NCI-H1105 treated with DMSO at 0.1 percent for 48 hours (cell line): ENCODE results near the gene HCFC1.

Experiments used
- DNase-seq: peaks from one replicate; lab custom pipeline; 2025; lab: John Stamatoyannopoulos, UW

HCFC1 gene

DNA sequence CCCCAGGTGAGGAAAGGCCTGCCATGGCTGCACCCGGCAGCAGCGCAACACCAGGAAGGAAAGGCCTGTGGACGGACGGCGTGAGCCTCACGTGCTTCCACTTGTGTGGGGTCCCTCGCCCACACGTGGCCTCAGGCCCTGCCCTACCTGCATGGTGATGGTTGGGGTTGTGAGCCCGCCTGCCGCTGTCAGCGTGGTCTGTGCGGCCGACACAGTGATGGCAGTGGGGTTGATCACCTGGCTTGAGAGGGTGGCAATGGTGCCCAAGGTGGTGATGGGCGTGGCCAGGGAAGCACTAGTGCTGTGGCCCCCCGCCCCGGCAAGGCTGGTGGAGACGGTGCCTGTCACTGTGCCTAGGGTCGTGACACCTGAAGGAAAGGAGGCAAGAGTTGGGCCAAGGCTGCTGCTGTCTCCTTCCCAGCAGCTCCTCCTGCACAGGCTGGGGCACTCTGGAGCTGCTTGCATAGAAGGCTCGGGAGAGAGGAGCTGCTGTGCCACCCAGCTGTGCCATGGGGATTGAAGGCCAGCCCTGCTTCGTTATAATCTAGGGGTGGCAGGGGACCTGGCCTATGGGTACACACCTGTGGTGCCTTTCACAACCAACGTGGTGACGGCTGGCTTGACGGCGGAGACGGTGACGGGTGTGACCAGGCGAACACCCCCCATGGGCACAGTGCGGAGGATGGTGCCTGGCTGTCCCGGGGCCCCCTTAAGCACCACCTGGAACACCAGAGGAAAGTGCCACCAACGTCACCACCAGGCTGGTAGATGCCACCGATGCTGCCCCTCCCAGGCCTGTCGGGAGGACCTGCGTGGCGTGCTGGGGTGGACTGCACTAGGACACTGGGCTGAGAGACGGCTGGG lies 15.3 kb downstream of the HCFC1 start:
- no peak for DNase-seq

DNA sequence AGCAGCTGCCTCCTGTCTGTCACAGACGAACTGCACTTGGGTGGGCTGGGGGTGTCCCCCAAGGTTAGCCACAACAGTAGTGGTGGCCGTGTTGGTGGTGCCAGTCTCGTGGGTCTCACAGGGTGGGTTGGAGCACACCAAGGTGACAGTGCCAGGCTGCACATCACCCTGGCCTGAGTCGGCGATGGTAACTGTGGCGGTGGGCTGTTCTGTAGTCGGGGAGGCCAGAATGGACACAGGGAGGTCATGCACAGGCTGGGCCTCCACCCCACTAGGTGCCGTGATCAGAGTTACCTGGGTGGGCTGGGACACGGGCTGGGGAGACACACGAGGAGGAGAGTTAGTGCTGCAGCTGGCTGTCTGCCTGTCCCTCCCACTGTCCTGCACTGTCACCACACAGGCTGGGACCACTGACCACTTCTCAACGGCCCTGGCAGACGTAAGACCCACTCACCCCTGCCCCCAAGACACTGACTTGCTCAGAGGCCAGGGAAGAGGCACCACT lies 16.3 kb downstream of the HCFC1 start:
- DNase-seq: no peak

DNA sequence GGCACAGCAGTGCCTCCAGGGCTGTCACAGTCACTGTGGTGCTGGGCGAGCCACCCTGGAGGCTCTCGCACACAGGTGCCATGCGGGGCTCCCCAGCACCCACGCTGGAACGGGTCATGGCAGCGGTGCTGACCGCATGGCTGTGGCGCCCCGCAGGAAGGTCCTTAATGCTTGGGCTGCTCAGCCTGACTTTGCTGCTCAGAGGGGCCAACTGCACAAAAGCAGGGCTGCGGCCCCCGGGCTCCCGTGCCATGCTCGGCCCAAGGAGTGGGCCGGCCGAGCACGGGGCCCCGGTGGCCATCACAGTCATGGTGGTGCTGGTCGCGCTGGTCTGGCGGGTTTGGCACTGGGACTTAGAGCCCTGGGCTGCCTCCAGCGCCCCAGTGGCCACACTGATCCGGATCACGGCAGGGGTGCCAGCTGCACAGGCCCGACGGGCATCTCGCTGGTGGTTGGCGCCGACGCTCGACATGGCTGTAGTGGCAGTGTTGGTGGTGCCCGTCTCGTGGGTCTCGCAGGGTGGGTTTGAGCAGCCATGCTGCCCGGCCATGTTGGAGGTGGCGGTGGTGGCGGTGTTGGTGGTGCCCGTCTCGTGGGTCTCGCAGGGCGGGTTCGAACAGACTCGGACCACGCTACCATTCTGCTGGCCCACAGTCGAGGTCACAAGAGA lies 16.9 kb downstream of the HCFC1 start:
- DNase-seq: no peak

DNA sequence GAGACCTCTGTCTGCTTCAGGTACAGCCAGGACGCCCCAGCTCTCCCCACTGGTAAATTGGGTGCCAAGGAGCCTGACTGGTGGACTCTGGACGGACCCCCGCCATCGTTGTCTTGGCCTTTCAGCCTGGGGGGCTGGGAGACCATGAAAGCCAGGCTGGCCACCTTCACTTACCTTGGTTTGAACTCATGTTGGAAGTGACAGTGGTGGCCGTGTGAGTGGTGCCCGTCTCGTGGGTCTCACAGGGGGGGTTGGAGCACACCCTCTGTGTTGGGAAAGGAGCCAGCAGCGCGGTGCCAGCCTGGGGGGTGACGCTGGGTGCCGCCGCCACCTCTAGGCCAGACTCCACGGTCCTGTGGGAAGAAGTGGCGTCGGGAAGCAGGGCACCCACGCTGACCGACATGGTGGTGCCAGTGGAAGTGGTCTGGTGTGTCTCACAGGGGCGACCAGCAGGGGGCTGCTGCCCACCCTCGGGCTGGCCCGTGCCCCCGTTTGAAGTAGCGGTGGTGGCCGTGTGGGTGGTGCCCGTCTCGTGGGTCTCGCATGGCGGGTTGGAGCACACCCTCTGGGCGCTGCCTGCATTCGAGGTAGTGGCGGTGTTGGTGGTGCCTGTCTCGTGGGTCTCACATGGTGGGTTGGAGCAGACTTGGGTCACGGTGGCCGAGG lies 17.6 kb downstream of the HCFC1 start:
- DNase-seq: no peak

DNA sequence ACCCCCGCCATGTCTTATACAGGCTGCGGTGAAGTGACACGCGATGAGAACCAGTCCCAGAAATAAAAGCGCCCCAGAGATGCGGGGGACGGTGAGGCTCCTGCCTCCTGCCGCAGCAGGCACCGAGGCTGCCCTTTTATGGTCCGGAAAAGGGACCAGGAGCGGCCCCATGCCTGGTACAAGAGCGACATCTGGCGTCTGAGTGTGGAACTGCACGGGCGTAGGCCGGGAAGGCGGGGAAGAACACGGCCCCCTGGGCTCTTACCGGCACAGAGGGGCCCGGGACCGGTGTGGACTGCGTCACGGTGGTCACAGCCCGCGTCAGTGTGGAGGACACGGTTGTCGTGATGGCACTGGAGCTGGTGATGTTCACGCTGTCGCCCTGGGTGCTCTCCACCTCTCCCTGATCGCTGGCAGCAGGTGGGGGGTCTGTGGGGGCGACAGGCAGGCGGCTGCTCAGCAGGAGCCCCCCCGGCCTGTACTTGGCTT lies 18.2 kb downstream of the HCFC1 start:
- DNase-seq: peak; percentile 53

DNA sequence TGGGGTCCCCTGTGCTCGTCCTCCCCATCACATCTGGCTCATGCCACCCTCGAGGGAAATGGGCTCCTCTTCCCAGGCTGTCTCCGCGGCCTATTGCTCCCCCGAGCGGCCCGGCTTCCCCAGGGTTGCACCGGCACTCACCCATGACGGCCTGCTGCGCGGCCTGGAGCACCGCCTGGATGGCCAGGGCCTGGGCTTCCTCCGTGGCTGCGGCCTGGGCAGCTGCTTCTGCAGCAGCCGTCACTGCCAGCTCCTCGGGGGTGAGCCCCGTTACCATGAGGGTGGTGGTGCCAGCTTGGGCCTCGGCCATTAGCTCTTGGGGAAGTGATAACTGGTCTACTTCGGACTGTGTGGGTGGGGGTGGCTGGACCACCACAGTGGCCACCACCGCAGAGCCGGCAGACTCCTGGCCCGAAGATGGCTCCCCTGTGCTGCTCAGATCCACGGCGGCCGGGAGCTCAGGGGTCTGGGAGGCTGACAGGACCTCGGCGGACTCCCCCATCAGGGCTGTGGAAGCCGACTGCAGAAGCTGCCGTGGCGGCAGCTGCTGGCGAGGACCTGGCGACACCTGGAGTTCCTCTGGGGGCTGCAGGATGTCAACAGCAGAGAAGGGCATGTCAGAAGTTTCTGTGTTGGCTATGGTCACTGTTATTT lies 19.1 kb downstream of the HCFC1 start:
- DNase-seq: no peak

DNA sequence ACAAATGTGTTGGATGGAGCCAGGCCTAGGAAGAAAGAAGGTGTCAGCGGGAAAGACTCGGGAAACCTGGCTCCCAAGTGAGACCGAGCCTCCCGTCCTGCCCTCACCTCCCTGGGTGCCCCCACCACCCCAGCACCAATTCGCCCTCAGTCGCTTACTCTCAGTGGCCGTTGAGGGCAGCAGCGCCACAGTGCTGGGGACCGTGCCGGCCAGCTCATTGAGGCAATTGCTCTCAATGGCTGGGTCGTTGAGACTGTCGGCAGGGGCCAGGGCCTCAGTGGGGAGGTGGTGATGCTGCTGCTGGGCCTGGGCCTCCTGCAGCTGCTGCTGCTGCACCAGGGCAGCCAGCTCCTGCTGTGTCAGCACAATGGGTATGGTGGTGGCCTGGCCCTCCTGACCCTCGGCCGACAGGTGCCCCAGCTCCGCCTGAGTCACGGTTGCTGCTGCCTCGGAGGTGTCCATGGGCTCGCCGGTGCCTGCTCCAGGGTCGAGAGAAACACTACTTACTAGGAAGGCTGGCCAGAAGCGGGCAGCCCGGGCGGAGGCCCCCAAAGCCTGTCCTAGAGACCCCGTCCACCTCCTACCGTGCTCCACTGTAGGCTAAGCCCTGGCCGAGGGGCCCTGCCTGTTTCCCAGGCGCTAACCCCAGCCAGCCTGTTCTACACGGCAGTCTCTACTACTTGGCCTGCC lies 19.8 kb downstream of the HCFC1 start:
- no peak for DNase-seq

DNA sequence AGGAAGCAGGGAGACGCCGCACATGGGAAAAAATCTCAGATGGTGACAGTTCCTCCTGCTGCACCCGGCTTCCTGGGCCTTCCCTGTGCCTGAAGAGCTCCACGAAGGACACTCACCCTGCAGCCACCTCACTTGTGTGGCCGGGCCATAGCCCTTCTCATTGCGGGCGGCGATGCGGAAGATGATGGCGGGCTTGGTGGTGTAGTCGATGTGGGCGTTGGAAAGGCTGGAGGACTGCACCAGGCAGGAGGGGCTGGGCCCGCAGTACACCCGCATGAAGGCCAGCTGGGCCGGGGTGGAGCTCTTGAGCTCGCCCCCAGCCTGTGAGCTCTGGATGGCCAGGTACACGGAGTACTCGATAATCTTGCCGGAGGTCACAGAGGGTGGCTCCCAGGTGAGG lies 21.5 kb downstream of the HCFC1 start:
- DNase-seq: no peak

DNA sequence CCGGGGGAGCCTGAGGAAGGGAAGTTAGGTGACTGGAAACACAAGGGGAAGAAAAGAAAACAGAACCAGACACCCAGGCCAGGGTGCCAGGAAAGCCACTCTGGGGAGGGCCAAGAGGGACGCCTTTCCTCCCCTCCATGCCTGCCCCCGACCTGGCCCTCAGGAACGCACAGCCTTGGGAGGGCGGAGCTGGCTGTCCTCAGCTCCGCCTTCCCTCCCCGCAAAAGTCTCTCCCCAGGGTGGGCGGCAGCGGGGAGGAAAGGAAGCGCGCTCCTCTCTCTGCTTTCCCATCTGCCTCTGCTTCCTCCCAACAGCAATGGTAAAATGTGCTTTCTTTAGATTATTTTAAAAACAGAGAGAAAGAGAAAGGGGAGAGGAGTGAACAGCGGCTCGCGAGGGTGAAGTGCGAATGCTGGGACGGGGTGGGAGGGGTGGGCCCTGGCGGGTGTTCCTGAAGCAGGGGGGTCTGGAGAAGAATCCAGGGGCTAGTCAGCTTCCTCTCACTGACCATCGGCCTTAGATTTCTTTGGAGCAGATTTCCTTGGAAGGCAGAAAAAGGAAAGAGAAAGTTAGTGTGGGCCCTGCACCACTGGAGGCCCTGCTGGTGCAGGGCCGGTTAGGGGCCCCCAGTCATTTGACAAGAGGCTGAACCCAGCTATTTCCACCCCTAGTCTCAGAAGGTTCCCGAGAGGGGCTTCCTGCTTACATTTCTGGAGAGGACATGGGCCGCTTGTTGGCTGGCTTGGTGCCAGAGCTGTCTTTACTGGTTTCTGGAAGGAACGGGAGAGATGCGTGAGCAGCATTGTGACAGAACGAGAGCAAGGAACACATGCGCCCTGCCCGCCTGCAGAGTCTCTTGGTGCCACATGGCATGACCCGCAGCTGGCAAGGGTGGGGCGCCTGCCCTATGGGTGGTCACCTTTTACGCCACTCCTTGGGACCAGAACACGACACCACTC lies 22.5 kb downstream of the HCFC1 start:
- DNase-seq: no peak

DNA sequence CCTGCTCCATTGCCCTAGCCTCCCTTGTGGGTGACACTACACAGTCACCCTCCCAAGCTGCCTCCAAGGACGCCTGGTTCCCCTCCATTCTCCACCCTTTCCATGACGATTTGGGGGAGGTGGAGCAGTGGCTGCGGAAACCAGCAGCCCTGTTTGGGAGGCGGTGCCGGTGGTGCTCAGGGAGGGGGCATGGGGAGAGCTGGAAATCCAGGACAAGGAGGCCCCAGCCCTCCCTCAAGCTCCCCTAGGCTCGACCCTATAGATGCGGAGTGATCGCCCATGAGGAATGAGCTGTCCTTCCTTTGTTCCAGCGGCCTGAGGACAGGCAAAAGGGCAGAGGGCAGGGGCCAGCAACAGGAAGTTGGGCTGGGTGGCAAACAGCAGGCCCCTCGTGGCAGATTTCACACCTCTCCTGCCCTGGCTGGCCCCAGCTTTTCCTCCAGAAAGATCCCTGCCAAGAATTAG lies 23.6 kb downstream of the HCFC1 start:
- DNase-seq: no peak

DNA sequence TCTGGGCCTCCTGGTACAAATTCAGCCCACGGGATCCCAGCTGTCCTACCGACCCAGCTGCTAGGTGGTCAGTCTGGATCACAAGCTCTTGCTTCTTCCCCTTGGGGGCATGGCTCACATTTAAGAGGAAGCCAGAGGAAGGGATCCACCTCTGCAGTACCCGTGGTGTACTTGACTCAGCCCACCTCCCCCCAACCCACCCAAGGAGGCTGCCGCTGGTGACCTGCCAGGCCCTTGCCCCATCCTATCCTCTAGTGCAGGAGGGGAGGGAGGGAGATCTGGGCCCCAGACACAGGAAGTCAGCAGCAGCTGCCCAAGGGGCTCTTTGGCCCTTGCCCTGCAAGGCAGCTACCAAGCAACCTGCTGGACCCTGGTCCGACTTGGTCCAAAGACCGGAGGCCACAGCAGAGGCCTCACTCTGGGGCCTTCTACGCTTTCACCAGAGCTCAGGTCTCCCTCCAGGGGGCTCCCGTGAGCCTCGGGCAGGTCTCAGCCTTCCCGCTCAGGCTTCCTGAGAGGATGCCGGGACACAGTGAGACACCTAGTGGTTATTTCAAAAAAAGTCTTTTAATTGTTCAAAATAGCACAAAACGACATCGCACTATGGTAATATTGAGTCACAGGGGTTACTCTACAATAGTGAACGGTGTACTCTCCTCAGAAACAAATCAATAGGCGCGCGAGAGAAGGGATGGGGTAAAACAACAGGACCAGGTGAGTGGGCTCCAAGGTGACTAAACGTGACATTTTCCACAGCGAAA lies 24.4 kb downstream of the HCFC1 start:
- peak; percentile 82 for DNase-seq

DNA sequence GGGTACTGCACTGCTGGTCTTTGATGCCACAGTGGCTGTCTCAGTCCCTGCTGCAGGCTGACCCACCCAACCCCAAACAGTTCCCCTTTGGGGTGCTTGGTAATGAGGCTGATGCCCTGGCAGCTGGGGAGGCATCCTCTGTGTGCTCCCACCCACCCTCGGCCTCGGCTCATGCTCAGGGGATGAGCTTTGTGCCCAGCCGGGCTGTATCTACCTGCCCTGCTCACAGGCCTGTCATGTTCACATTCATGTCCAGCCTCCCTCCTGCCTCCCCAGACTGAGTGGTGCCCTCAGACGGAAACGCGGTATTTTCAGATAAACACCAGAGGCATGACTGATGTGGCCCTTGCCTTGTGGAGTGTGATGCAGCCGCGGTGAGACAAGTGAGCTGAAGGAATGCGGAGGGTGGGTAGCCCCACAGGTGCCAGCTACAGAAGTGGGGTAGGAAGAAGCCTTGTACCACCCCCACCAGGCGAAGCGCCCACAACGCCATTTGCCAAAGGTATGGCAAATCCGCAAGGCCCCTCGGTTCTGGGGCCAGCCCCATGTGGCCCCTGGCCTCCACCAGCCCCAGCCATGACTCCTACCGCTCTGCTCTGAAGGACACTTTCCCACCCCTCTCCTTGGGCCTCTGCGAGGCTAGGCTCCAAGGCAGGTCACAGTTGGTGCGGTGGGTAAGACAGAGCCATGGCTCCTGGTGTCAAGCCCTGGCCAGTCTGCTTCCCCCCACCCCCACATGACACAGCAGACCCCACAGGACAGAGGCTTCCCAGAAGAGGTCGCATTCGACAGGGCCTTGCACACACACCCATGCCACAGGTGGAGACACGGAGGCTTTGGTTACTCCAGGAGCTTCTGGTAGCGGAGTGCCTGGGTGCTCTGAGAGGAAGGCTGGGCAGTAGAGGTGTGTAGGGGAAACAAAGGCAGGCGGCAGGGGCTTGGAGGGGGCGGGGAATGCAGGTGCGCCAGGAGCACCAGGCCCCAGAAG lies 25.4 kb downstream of the HCFC1 start:
- DNase-seq: no peak

DNA sequence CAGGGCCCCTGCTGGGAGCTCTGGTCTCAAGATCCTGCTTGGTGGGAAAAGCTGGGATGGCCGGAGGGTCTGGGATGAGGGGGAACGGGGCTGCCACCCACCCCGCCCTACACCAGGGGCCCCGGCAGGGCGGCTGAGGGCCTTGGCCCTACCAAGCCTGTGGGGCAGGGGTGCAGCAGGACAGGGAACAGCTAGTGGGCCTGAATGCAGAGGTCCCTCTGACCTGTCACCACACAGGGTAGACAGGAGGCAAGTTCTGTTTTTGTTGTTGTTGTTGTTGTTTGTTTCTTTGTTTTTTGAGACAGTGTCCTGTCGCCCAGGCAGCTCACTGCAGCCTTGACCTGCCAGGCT lies 26.8 kb downstream of the HCFC1 start:
- no peak for DNase-seq

DNA sequence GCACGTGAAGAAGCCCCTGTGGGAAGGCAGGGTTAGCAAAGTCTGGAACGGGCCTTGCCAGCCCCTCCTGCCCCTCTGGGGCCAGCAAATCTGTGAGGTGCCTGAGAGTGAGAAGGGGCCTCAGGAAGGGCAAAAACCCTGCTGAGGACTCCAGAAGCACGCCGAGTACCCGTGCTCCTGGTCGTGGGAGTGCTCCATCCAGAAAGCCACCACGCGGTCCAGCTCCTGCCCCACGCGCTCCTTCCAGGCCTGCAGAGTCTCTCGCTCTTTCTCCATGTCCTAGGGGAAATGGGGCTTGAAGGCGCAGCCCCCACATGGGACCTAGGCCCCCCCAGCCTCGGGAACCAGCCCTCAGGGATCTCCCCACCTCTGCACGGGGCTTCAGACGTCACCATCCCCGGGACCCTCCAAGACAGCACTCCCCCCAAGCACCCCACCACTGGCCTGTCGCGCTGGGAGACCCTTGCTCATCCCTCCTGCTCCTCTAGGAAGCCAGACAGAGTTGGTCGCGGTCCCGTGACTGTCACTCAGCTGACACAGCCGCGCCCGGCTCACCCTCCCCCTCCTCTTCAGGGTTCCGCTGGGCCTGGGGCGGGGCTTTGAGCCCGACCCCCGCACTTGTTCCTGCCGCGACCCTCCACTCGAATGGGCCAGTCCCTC lies 27.3 kb downstream of the HCFC1 start, which contains the start of gene RENBP:
Gene RENBP (minus strand): TSS at position 504 of the 660 bp plus-strand sequence. CDS start 33 bp downstream, at position 471.
- DNase-seq: peak; percentile 20

DNA sequence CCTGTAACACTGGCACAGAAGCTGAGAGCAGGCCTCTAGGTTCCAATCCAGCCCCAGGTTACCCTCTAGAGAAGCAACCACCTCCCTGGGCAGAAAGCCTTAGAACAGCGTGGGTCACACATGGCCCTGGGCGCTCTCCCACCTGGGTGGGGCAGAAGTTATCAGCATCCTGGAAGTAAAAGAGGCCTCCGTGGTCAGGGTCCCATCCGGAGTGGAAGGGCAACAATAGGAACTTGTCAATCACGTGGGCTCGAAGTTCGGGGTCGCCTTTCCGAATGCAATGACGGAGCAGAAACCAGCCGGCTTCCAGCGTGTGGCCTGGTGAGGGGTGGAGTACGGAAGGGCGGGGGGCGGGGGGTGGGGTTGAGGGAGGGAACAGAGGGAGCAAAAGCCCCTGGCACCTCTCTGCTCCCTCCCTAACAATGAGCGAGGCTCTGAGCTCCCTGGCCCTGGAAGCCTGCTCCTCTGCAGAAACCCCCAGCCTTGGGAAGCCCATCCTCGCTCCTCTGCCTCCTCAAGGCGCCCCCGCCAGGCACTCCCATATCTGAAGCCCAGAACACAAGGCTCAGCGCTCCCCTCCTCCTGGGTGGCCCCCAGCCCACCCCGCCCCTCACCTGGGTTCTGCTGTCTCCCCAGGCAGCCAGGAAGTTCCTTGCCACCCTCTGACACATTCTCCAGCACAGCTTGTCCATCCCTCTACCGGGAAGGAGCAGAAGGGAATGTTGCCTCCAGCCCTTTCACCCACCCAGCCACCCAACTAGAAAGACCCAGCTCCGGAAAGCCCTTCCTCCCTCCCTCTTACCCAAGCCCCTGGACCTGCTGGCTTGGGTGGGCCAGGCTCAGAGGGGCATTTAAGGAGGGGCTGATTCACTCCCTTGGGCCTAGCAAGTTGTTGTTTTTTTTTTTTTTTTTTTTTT lies 30.0 kb downstream of the HCFC1 start:
- DNase-seq: no peak

DNA sequence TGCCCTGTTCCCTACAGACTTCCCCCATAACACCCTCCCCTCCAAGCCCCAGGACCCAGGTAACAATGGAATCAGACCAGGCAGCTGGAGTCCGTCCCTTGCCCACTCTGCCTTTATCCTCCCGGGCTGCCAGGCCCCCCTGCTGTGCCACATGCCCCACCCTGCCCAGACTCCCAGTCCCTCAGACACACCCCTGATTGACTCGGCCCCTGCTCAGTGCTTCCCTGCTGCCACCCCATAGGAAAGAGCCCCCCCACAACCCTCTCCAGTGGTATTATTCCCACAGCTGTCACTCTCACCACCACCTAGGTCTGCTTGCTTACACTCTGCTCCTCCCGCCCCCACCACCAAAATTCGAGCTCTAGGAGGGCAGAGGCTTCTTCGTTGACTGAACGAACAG lies 32.0 kb downstream of the HCFC1 start:
- DNase-seq: no peak
